B cell (primary cell): ENCODE data around the gene LPCAT3.

Experiments
- EZH2 ChIP-seq: IDR thresholded peaks from 2 replicates; pipeline ENCODE4 v1.6.1; 2012; ENCODE audit warnings: borderline replicate concordance, low read depth, mild to moderate bottlenecking, moderate library complexity, low read length; ENCODE audit not compliant: insufficient read depth, poor library complexity, severe bottlenecking
- TF ChIP-seq, protein P1 (sequence below): fragments of 200-600 bp; IDR thresholded peaks from one replicate; pipeline ENCODE4 v1.8.0; 2022; ENCODE audit warnings: antibody characterized with exemption, mild to moderate bottlenecking

GRCh38 chr12:6961695-6962284, 56.5 kb downstream of the LPCAT3 start:
- TF ChIP-seq, protein P1, sequence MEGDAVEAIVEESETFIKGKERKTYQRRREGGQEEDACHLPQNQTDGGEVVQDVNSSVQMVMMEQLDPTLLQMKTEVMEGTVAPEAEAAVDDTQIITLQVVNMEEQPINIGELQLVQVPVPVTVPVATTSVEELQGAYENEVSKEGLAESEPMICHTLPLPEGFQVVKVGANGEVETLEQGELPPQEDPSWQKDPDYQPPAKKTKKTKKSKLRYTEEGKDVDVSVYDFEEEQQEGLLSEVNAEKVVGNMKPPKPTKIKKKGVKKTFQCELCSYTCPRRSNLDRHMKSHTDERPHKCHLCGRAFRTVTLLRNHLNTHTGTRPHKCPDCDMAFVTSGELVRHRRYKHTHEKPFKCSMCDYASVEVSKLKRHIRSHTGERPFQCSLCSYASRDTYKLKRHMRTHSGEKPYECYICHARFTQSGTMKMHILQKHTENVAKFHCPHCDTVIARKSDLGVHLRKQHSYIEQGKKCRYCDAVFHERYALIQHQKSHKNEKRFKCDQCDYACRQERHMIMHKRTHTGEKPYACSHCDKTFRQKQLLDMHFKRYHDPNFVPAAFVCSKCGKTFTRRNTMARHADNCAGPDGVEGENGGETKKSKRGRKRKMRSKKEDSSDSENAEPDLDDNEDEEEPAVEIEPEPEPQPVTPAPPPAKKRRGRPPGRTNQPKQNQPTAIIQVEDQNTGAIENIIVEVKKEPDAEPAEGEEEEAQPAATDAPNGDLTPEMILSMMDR: no peak
- no peak for TF ChIP-seq EZH2
